Kidney epithelial cell (primary cell): ENCODE data around the gene RAB40C. TPM values are rescaled to one million over a fixed set of nuclear protein-coding genes. Genes with fewer than 3 reads are reported as not detected.

Source experiments
- DNase-seq: peaks from one replicate; pipeline ENCODE4 v3.0.0-alpha.2; 2010; ENCODE audit warnings: low read depth
- H3K27me3 ChIP-seq: 2 replicates; pipeline ENCODE4 v1.6.0; 2011; ENCODE audit warnings: low read length; ENCODE audit not compliant: control insufficient read depth, insufficient read depth
- H3K36me3 ChIP-seq: 2 replicates; pipeline ENCODE4 v1.5.1; 2011; ENCODE audit warnings: low read length; ENCODE audit not compliant: control insufficient read depth, insufficient read depth
- H3K4me3 ChIP-seq: 2 replicates; pipeline ENCODE4 v1.5.1; 2011; ENCODE audit warnings: low read depth, mild to moderate bottlenecking, control low read depth, low read length
- CTCF ChIP-seq: IDR thresholded peaks from 2 replicates; pipeline ENCODE4 v1.5.1; 2011; ENCODE audit warnings: mild to moderate bottlenecking, moderate library complexity, low read length, control low read depth, inconsistent platforms; ENCODE audit not compliant: insufficient read depth, poor library complexity, severe bottlenecking
- total RNA-seq: library from RNA; depleted of rRNA; stranded (reverse); fragments of >200 nt; gene quantifications from 2 replicates; pipeline ENCODE4 v1.2.3, GENCODE V29; 2015

RAB40C gene
- total RNA-seq, 1 donor from 2014 or later, result 16.5 TPM

- no peak for DNase-seq
- no peak for TF ChIP-seq CTCF
- no peak overlapping the region for H3K4me3 ChIP-seq
- H3K27me3 ChIP-seq, result peaks cover 6% of the 10 kb centered on the region
- no peaks in the 10 kb centered on the region for H3K36me3 ChIP-seq
Observed at GRCh38 chr16:586047-586644, 3.7 kb upstream of the RAB40C start.

GRCh38 chr16:586645-587590 lies 2.9 kb upstream of the RAB40C start:
- no peak for TF ChIP-seq CTCF
- Histone ChIP-seq H3K27me3 (peaks cover 6% of the 10 kb centered on the region), H3K4me3 (no peak overlapping the region), H3K36me3 (no peaks in the 10 kb centered on the region)
- DNase-seq, result no peak

GRCh38 chr16:588639-588888 lies 1.3 kb upstream of the RAB40C start:
- Histone ChIP-seq H3K27me3 (peaks cover 6% of the 10 kb centered on the region), H3K36me3 (no peaks in the 10 kb centered on the region), H3K4me3 (peak overlapping the region; percentile 82)
- TF ChIP-seq CTCF, result no peak
- no peak for DNase-seq

- Histone ChIP-seq H3K4me3 (peak overlapping the region; percentile 82), H3K36me3 (no peaks in the 10 kb centered on the region), H3K27me3 (peaks cover 6% of the 10 kb centered on the region)
- DNase-seq, result no peak
- no peak for TF ChIP-seq CTCF
Observed at GRCh38 chr16:588889-589657, 793 bp upstream of the RAB40C start.

- Histone ChIP-seq H3K36me3 (no peaks in the 10 kb centered on the region), H3K27me3 (peaks cover 5% of the 10 kb centered on the region), H3K4me3 (peak overlapping the region; percentile 81)
- TF ChIP-seq CTCF, result no peak
- no peak for DNase-seq
Observed at GRCh38 chr16:590188-590814, 435 bp downstream of the RAB40C start.
